ENCODE measurements around the gene KRT2. TPM values are rescaled to one million over a fixed set of nuclear protein-coding genes. Genes with fewer than 3 reads are reported as not detected.
"Not testable (repeated sequence)": the region's sequence is repeated elsewhere in the genome, so short reads cannot be mapped to it uniquely, and the experiment has no call there.

Gene KRT2
- total RNA-seq, 2 donors from 2014 or later = not detected

GRCh38 chr12:52673713-52674432, 21.9 kb upstream of the KRT2 start:
- H3K36me3 Mint-ChIP-seq = no peaks in the 10 kb centered on the region
- DNase-seq (ENCODE audit: low spot score in 2 of 2) = no peak
- H3K27ac Mint-ChIP-seq = no peak overlapping the region
- no peak for ATAC-seq
- no peaks in the 10 kb centered on the region for H3K9me3 Mint-ChIP-seq

- no peak overlapping the region for H3K27ac Mint-ChIP-seq
- ATAC-seq = no peak
- no peaks in the 10 kb centered on the region for H3K36me3 Mint-ChIP-seq
- H3K9me3 Mint-ChIP-seq = no peaks in the 10 kb centered on the region
- DNase-seq (ENCODE audit: low spot score in 2 of 2) = no peak
These were observed 21.2 kb upstream of the KRT2 start for GRCh38 chr12:52673217-52673616.

- ATAC-seq (no peak), DNase-seq (ENCODE audit: low spot score in 2 of 2) (no peak)
- no peak overlapping the region for H3K27ac Mint-ChIP-seq
- no peaks in the 10 kb centered on the region for H3K36me3 Mint-ChIP-seq
- no peaks in the 10 kb centered on the region for H3K9me3 Mint-ChIP-seq
These were observed 20.4 kb upstream of the KRT2 start for GRCh38 chr12:52672321-52672933.

GRCh38 chr12:52670961-52671360, 18.9 kb upstream of the KRT2 start:
- Mint-ChIP-seq H3K9me3 (no peaks in the 10 kb centered on the region), H3K36me3 (no peaks in the 10 kb centered on the region), H3K27ac (no peak overlapping the region)
- ATAC-seq (no peak), DNase-seq (ENCODE audit: low spot score in 2 of 2) (no peak)

GRCh38 chr12:52670506-52670905, 18.5 kb upstream of the KRT2 start:
- H3K36me3 Mint-ChIP-seq = no peaks in the 10 kb centered on the region
- ATAC-seq = no peak
- no peak overlapping the region for H3K27ac Mint-ChIP-seq
- DNase-seq (ENCODE audit: low spot score in 2 of 2) = no peak
- no peaks in the 10 kb centered on the region for H3K9me3 Mint-ChIP-seq

GRCh38 chr12:52669941-52670340, 17.9 kb upstream of the KRT2 start:
- not testable (repeated sequence) for ATAC-seq; H3K36me3 Mint-ChIP-seq; H3K27ac Mint-ChIP-seq; DNase-seq (ENCODE audit: low spot score in 2 of 2); H3K9me3 Mint-ChIP-seq

- no peaks in the 10 kb centered on the region for H3K9me3 Mint-ChIP-seq
- ATAC-seq (no peak), DNase-seq (ENCODE audit: low spot score in 2 of 2) (no peak)
- no peaks in the 10 kb centered on the region for H3K36me3 Mint-ChIP-seq
- no peak overlapping the region for H3K27ac Mint-ChIP-seq
These were observed 17.4 kb upstream of the KRT2 start for GRCh38 chr12:52669426-52669825.

GRCh38 chr12:52667931-52668330, 15.9 kb upstream of the KRT2 start:
- DNase-seq (ENCODE audit: low spot score in 2 of 2) (no peak), ATAC-seq (no peak)
- no peaks in the 10 kb centered on the region for H3K9me3 Mint-ChIP-seq
- no peak overlapping the region for H3K27ac Mint-ChIP-seq
- no peaks in the 10 kb centered on the region for H3K36me3 Mint-ChIP-seq

- H3K27ac Mint-ChIP-seq = no peak overlapping the region
- no peaks in the 10 kb centered on the region for H3K36me3 Mint-ChIP-seq
- no peaks in the 10 kb centered on the region for H3K9me3 Mint-ChIP-seq
- DNase-seq (ENCODE audit: low spot score in 2 of 2) = no peak
- no peak for ATAC-seq
These were observed 15.5 kb upstream of the KRT2 start for GRCh38 chr12:52667509-52667908.

- no peaks in the 10 kb centered on the region for H3K36me3 Mint-ChIP-seq
- no peak for DNase-seq (ENCODE audit: low spot score in 2 of 2)
- H3K9me3 Mint-ChIP-seq = no peaks in the 10 kb centered on the region
- ATAC-seq = no peak
- no peak overlapping the region for H3K27ac Mint-ChIP-seq
These were observed 14.5 kb upstream of the KRT2 start for GRCh38 chr12:52666471-52666870.

- DNase-seq (ENCODE audit: low spot score in 2 of 2) = no peak
- ATAC-seq = no peak
- no peaks in the 10 kb centered on the region for H3K36me3 Mint-ChIP-seq
- no peak overlapping the region for H3K27ac Mint-ChIP-seq
- H3K9me3 Mint-ChIP-seq = no peaks in the 10 kb centered on the region
These were observed 11.4 kb upstream of the KRT2 start for GRCh38 chr12:52663420-52663819.

GRCh38 chr12:52662918-52663229, 10.9 kb upstream of the KRT2 start:
- Mint-ChIP-seq H3K36me3 (no peaks in the 10 kb centered on the region), H3K9me3 (no peaks in the 10 kb centered on the region), H3K27ac (no peak overlapping the region)
- ATAC-seq (no peak), DNase-seq (ENCODE audit: low spot score in 2 of 2) (no peak)

- no peaks in the 10 kb centered on the region for H3K36me3 Mint-ChIP-seq
These were observed 10.3 kb upstream of the KRT2 start for GRCh38 chr12:52662093-52662917.

GRCh38 chr12:52661668-52662067, 9.7 kb upstream of the KRT2 start:
- no peak for DNase-seq (ENCODE audit: low spot score in 2 of 2)
- no peaks in the 10 kb centered on the region for H3K9me3 Mint-ChIP-seq
- no peaks in the 10 kb centered on the region for H3K36me3 Mint-ChIP-seq
- no peak for ATAC-seq
- no peak overlapping the region for H3K27ac Mint-ChIP-seq

More at GRCh38 chr12:52662093-52662917, 10.3 kb upstream of the KRT2 start:
- DNase-seq (ENCODE audit: low spot score in 2 of 2) (no peak), ATAC-seq (no peak)
- Mint-ChIP-seq H3K9me3 (no peaks in the 10 kb centered on the region), H3K27ac (no peak overlapping the region)

- Mint-ChIP-seq H3K9me3 (no peaks in the 10 kb centered on the region), H3K36me3 (no peaks in the 10 kb centered on the region), H3K27ac (no peak overlapping the region)
- DNase-seq (ENCODE audit: low spot score in 2 of 2) (no peak), ATAC-seq (no peak)
These were observed 9.0 kb upstream of the KRT2 start for GRCh38 chr12:52660934-52661499.

GRCh38 chr12:52659951-52660350, 7.9 kb upstream of the KRT2 start:
- no peaks in the 10 kb centered on the region for H3K9me3 Mint-ChIP-seq
- ATAC-seq (no peak), DNase-seq (ENCODE audit: low spot score in 2 of 2) (no peak)
- no peak overlapping the region for H3K27ac Mint-ChIP-seq
- no peaks in the 10 kb centered on the region for H3K36me3 Mint-ChIP-seq

- no peaks in the 10 kb centered on the region for H3K9me3 Mint-ChIP-seq
- ATAC-seq (no peak), DNase-seq (ENCODE audit: low spot score in 2 of 2) (no peak)
- H3K27ac Mint-ChIP-seq = no peak overlapping the region
- no peaks in the 10 kb centered on the region for H3K36me3 Mint-ChIP-seq
These were observed 7.4 kb upstream of the KRT2 start for GRCh38 chr12:52659395-52659794.
